ENCODE data around the gene DDR2.
A peak's percentile ranks its signal among the peaks of the same experiment; 100 is the strongest.

DDR2 gene

DNA sequence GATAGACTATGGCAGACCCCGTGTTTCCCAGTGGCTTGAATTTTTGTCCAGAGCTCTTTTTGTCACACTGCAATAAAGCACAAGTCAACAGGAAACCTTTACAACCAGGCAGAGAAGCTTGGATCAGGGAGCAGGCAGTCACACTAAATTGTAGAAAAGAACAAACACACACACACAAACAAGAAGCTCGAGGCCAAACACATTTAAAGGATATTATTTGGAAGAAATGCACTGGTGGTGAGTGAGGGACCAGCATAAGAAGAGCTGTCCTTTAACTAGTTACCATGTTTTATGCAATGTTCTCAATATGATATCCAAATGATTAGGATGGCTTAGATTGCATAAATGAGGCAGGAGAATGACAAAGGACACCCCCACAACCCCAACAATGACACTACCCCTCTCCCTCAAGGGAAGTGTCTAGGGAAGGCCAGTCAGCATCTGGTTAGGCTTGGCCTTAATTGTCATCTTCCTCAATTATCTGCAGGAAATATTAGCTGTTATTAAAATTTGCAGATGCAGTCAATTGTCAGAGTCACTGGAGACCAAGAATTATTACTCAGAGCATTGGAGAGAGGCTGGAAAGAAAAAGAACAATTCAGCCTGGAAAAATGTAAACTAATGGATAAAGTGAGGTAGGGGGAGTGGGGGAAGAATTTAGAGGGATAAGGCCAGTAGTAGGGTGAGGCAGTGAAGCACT is 35.3 kb downstream of the DDR2 start:
- 5% methylated on average over 1 of the region's 2 CpGs for WGBS
- no peak for DNase-seq
- H3K4me2 ChIP-seq (ENCODE audit: low read length, poor library complexity, severe bottlenecking) = no peak overlapping the region

GRCh38 chr1:162670928-162671663 is 38.8 kb downstream of the DDR2 start:
- H2AFZ ChIP-seq (ENCODE audit: low read depth, low read length) = no peak overlapping the region
- no peak overlapping the region for H3K23ac ChIP-seq (ENCODE audit: low read length in 2 of 2)
- no peak overlapping the region for H3K18ac ChIP-seq (ENCODE audit: low read depth in 1 of 2, low read length in 2 of 2)
- H2AK5ac ChIP-seq (ENCODE audit: low read length, severe bottlenecking) = peak overlapping the region; percentile 17
- H3K4me3 ChIP-seq (ENCODE audit: insufficient read depth in 1 of 2, low read depth in 1 of 2, low read length in 2 of 2) = no peak overlapping the region
- H3K9me3 ChIP-seq (ENCODE audit: control insufficient read depth, low read length) = no peaks in the 10 kb centered on the region
- 77% methylated on average over 7 of the region's 8 CpGs for WGBS
- H2BK5ac ChIP-seq (ENCODE audit: low read depth, low read length, poor library complexity, severe bottlenecking) = no peak overlapping the region
- H3K4me2 ChIP-seq (ENCODE audit: low read length, poor library complexity, severe bottlenecking) = no peak overlapping the region
- peaks cover 22% of the 10 kb centered on the region for H3K79me1 ChIP-seq (replicated peaks; ENCODE audit: low read length, poor library complexity, severe bottlenecking)
- peaks cover 4% of the 10 kb centered on the region for H3K4me1 ChIP-seq (ENCODE audit: control insufficient read depth, insufficient read depth, low read depth, low read length)
- no peaks in the 10 kb centered on the region for H3K27me3 ChIP-seq (ENCODE audit: control insufficient read depth in 1 of 2, insufficient read depth in 1 of 2, low read length in 2 of 2)
- peak overlapping the region in 1 of 2 experiments; percentile 52 for H2BK12ac ChIP-seq (ENCODE audit: low read length in 2 of 2)
- peaks cover 0 to 23% of the 10 kb centered on the region in 2 experiments for H3K36me3 ChIP-seq (ENCODE audit: control insufficient read depth in 1 of 2, insufficient read depth in 2 of 2, low read depth in 1 of 2, low read length in 2 of 2)
- H3K4ac ChIP-seq (ENCODE audit: low read depth in 1 of 2, low read length in 2 of 2) = no peak overlapping the region
- H4K8ac ChIP-seq (ENCODE audit: low read length) = peak overlapping the region; percentile 21
- DNase-seq = peak; percentile 60
- H2BK15ac ChIP-seq (ENCODE audit: low read depth, poor library complexity, severe bottlenecking) = peak overlapping the region; percentile 8
- H3K14ac ChIP-seq (ENCODE audit: low read length in 2 of 2) = no peak overlapping the region
- H3K9ac ChIP-seq (ENCODE audit: low read length) = peak overlapping the region; percentile 65
- no peak overlapping the region for H2BK120ac ChIP-seq (ENCODE audit: low read depth, low read length)
- no peak overlapping the region for H4K91ac ChIP-seq (ENCODE audit: low read length)
- H3K27ac ChIP-seq (ENCODE audit: low read length, poor library complexity, severe bottlenecking) = no peak overlapping the region

More for the DNA sequence above, 35.3 kb downstream of the DDR2 start:
- H3K36me3 ChIP-seq (ENCODE audit: control insufficient read depth in 1 of 2, insufficient read depth in 2 of 2, low read depth in 1 of 2, low read length in 2 of 2) = peaks cover 0 to 19% of the 10 kb centered on the region in 2 experiments
- H3K4me1 ChIP-seq (ENCODE audit: control insufficient read depth, insufficient read depth, low read depth, low read length) = peaks cover 6% of the 10 kb centered on the region
- no peak overlapping the region for H2AK5ac ChIP-seq (ENCODE audit: low read length, severe bottlenecking)
- H3K27me3 ChIP-seq (ENCODE audit: control insufficient read depth in 1 of 2, insufficient read depth in 1 of 2, low read length in 2 of 2) = no peaks in the 10 kb centered on the region
- no peak overlapping the region for H3K27ac ChIP-seq (ENCODE audit: low read length, poor library complexity, severe bottlenecking)
- no peak overlapping the region for H2BK12ac ChIP-seq (ENCODE audit: low read length in 2 of 2)
- no peak overlapping the region for H3K4ac ChIP-seq (ENCODE audit: low read depth in 1 of 2, low read length in 2 of 2)
- no peak overlapping the region for H4K8ac ChIP-seq (ENCODE audit: low read length)
- H4K91ac ChIP-seq (ENCODE audit: low read length) = no peak overlapping the region
- H3K14ac ChIP-seq (ENCODE audit: low read length in 2 of 2) = no peak overlapping the region
- H3K18ac ChIP-seq (ENCODE audit: low read depth in 1 of 2, low read length in 2 of 2) = no peak overlapping the region
- no peak overlapping the region for H2BK5ac ChIP-seq (ENCODE audit: low read depth, low read length, poor library complexity, severe bottlenecking)
- no peak overlapping the region for H2BK120ac ChIP-seq (ENCODE audit: low read depth, low read length)
- H3K23ac ChIP-seq (ENCODE audit: low read length in 2 of 2) = no peak overlapping the region
- H2BK15ac ChIP-seq (ENCODE audit: low read depth, poor library complexity, severe bottlenecking) = no peak overlapping the region
- no peak overlapping the region for H2AFZ ChIP-seq (ENCODE audit: low read depth, low read length)
- H3K9me3 ChIP-seq (ENCODE audit: control insufficient read depth, low read length) = no peaks in the 10 kb centered on the region
- peak overlapping the region in 1 of 2 experiments; percentile 32 for H3K4me3 ChIP-seq (ENCODE audit: insufficient read depth in 1 of 2, low read depth in 1 of 2, low read length in 2 of 2)
- peaks cover 29% of the 10 kb centered on the region for H3K79me1 ChIP-seq (replicated peaks; ENCODE audit: low read length, poor library complexity, severe bottlenecking)
- H3K9ac ChIP-seq (ENCODE audit: low read length) = peak overlapping the region; percentile 49

DNA sequence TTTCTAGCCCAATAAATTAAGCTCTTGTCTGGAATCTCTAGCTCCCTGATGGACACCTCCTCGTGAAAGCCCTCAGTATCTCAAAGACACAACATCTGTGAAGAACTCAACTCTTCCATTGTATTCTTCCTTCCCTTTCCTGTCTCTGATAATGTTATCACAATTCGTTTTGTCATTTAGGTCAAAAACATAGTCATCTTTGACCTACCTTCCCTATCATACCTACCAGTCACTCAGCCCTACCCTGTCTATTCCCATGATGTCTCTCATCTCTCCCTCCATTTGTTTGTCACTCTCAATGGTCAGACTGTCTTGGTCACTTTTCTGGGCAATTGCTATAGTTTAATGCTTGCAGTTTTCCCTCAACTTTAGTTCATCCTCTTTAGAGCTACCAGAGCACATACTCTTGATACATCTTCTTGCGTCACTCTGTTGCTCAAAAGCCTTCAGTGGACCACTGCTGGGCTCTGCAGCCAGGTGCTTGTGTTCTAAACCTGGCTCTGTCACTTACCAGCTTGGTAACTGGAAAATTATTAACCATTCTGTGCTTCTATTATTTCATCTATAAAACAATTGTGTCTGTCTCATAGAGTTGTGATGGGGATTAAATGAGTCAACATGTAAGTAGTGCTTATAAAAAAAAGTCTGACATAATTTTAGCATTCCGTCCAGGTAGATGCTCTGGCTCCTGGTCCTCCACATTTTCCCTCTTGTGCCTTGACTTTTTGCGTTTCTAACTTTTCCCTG is 39.6 kb downstream of the DDR2 start:
- H3K27me3 ChIP-seq (ENCODE audit: control insufficient read depth in 1 of 2, insufficient read depth in 1 of 2, low read length in 2 of 2) = no peaks in the 10 kb centered on the region
- no peak overlapping the region for H4K91ac ChIP-seq (ENCODE audit: low read length)
- H3K36me3 ChIP-seq (ENCODE audit: control insufficient read depth in 1 of 2, insufficient read depth in 2 of 2, low read depth in 1 of 2, low read length in 2 of 2) = peaks cover 0 to 23% of the 10 kb centered on the region in 2 experiments
- no peak overlapping the region for H2BK15ac ChIP-seq (ENCODE audit: low read depth, poor library complexity, severe bottlenecking)
- no peak overlapping the region for H3K4me2 ChIP-seq (ENCODE audit: low read length, poor library complexity, severe bottlenecking)
- peaks cover 6% of the 10 kb centered on the region for H3K4me1 ChIP-seq (ENCODE audit: control insufficient read depth, insufficient read depth, low read depth, low read length)
- 77% methylated on average over 3 of the region's 5 CpGs for WGBS
- peaks cover 20% of the 10 kb centered on the region for H3K79me1 ChIP-seq (replicated peaks; ENCODE audit: low read length, poor library complexity, severe bottlenecking)
- H3K23ac ChIP-seq (ENCODE audit: low read length in 2 of 2) = no peak overlapping the region
- peak overlapping the region in 1 of 2 experiments; percentile 52 for H2BK12ac ChIP-seq (ENCODE audit: low read length in 2 of 2)
- peak overlapping the region; percentile 65 for H3K9ac ChIP-seq (ENCODE audit: low read length)
- H2BK120ac ChIP-seq (ENCODE audit: low read depth, low read length) = no peak overlapping the region
- H2AFZ ChIP-seq (ENCODE audit: low read depth, low read length) = no peak overlapping the region
- no peak overlapping the region for H3K27ac ChIP-seq (ENCODE audit: low read length, poor library complexity, severe bottlenecking)
- no peak overlapping the region for H3K14ac ChIP-seq (ENCODE audit: low read length in 2 of 2)
- H3K18ac ChIP-seq (ENCODE audit: low read depth in 1 of 2, low read length in 2 of 2) = no peak overlapping the region
- H3K4ac ChIP-seq (ENCODE audit: low read depth in 1 of 2, low read length in 2 of 2) = no peak overlapping the region
- no peak for DNase-seq
- H2BK5ac ChIP-seq (ENCODE audit: low read depth, low read length, poor library complexity, severe bottlenecking) = no peak overlapping the region
- H2AK5ac ChIP-seq (ENCODE audit: low read length, severe bottlenecking) = peak overlapping the region; percentile 17
- H3K4me3 ChIP-seq (ENCODE audit: insufficient read depth in 1 of 2, low read depth in 1 of 2, low read length in 2 of 2) = no peak overlapping the region
- no peaks in the 10 kb centered on the region for H3K9me3 ChIP-seq (ENCODE audit: control insufficient read depth, low read length)
- H4K8ac ChIP-seq (ENCODE audit: low read length) = no peak overlapping the region
